ENCODE results near the gene DMD.
"Not testable (repeated sequence)": the region's sequence is repeated elsewhere in the genome, so short reads cannot be mapped to it uniquely, and the experiment has no call there.

DMD gene

GRCh38 chrX:32842053-32842452 is 369.3 kb downstream of the DMD start:
- no peak for DNase-seq

- DNase-seq = no peak
Measured at GRCh38 chrX:32839781-32840180, 371.6 kb downstream of the DMD start.

GRCh38 chrX:32825009-32825408 is 386.3 kb downstream of the DMD start:
- no peak for DNase-seq

- DNase-seq = no peak
Measured at GRCh38 chrX:32804034-32804433, 407.3 kb downstream of the DMD start.

- DNase-seq = no peak
Measured at GRCh38 chrX:32798990-32799389, 412.4 kb downstream of the DMD start.

- DNase-seq = no peak
Measured at GRCh38 chrX:32788936-32789335, 422.4 kb downstream of the DMD start.

GRCh38 chrX:32780109-32780508 is 431.2 kb downstream of the DMD start:
- no peak for DNase-seq

GRCh38 chrX:32778965-32779364 is 432.4 kb downstream of the DMD start:
- DNase-seq = no peak

- DNase-seq = no peak
Measured at GRCh38 chrX:32774966-32775365, 436.4 kb downstream of the DMD start.

- DNase-seq = no peak
Measured at GRCh38 chrX:32749070-32749469, 462.3 kb downstream of the DMD start.

- DNase-seq = no peak
Measured at GRCh38 chrX:32745323-32745722, 466.0 kb downstream of the DMD start.

GRCh38 chrX:32744921-32745320 is 466.4 kb downstream of the DMD start:
- DNase-seq = no peak

GRCh38 chrX:32741910-32742309 is 469.4 kb downstream of the DMD start:
- no peak for DNase-seq

- no peak for DNase-seq
Measured at GRCh38 chrX:32708542-32708941, 502.8 kb downstream of the DMD start.

- DNase-seq = not testable (repeated sequence)
Measured at GRCh38 chrX:32705385-32705784, 506.0 kb downstream of the DMD start.

- DNase-seq = no peak
Measured at GRCh38 chrX:32687379-32687778, 524.0 kb downstream of the DMD start.

- no peak for DNase-seq
Measured at GRCh38 chrX:32678487-32678886, 532.9 kb downstream of the DMD start.

GRCh38 chrX:32673193-32673592 is 538.2 kb downstream of the DMD start:
- DNase-seq = no peak

- no peak for DNase-seq
Measured at GRCh38 chrX:32662516-32662915, 548.8 kb downstream of the DMD start.

GRCh38 chrX:32644476-32645245 is 566.7 kb downstream of the DMD start:
- no peak for DNase-seq

- DNase-seq = no peak
Measured at GRCh38 chrX:32642283-32642682, 569.1 kb downstream of the DMD start.

- DNase-seq = no peak
Measured at GRCh38 chrX:32618154-32618553, 593.2 kb downstream of the DMD start.

- DNase-seq = no peak
Measured at GRCh38 chrX:32614707-32615106, 596.6 kb downstream of the DMD start.

- no peak for DNase-seq
Measured at GRCh38 chrX:32599156-32599555, 612.2 kb downstream of the DMD start.

GRCh38 chrX:32598707-32599106 is 612.6 kb downstream of the DMD start:
- no peak for DNase-seq
